Esophagus squamous epithelium (tissue), 4 donors: ENCODE measurements around the gene IFT122.

Source experiments
- CTCF ChIP-seq, 6 experiments: fragments of 450-650 bp in 4 of 6; fragments of 200-600 bp in 2 of 6; sonication (generic) in 2 of 6; IDR thresholded peaks; one replicate each; pipeline ENCODE4 v1.5.1; 2016 to 2019; ENCODE audit warnings: antibody characterized with exemption in 6 of 6, mild to moderate bottlenecking in 4 of 6, moderate library complexity in 4 of 6
- POLR2A ChIP-seq, 4 donors: fragments of 450-650 bp; IDR thresholded peaks; one replicate each; pipeline ENCODE4 v1.6.1; 2017; ENCODE audit warnings: antibody characterized with exemption in 4 of 4, mild to moderate bottlenecking in 4 of 4, moderate library complexity in 3 of 4

GRCh38 chr3:129424185-129424841 is 15.7 kb upstream of the IFT122 start:
- no peak for TF ChIP-seq CTCF (IDR thresholded peaks at IDR 0.05)
- no peak for TF ChIP-seq POLR2A (IDR thresholded peaks at IDR 0.05)
